Liver (tissue), 9 donors: ENCODE results near the gene RIMBP2. TPM values are rescaled to one million over a fixed set of nuclear protein-coding genes. Genes with fewer than 3 reads are reported as not detected.

ENCODE experiments used
- DNase-seq: peaks from one replicate; pipeline ENCODE4 v3.0.0-alpha.2; 2017; ENCODE audit warnings: low spot score
- H3K27ac ChIP-seq, 2 donors: one replicate each; pipeline ENCODE4 v1.7.0; 2013; ENCODE audit warnings: inconsistent platforms in 2 of 2, low read length in 2 of 2, control low read depth in 1 of 2, low read depth in 1 of 2, mild to moderate bottlenecking in 1 of 2
- H3K27me3 ChIP-seq, 4 donors: one replicate each; pipeline versions ENCODE4 v1.6.1 to v1.7.0; 2013; ENCODE audit warnings: low read length in 3 of 4, inconsistent platforms in 1 of 4, mild to moderate bottlenecking in 1 of 4, moderate library complexity in 1 of 4; ENCODE audit not compliant: control insufficient read depth in 4 of 4, insufficient read depth in 4 of 4
- H3K36me3 ChIP-seq, 4 donors: one replicate each; pipeline versions ENCODE4 v1.6.1 to v1.7.0; 2013; ENCODE audit warnings: low read length in 3 of 4, mild to moderate bottlenecking in 3 of 4, low read depth in 1 of 4, moderate library complexity in 1 of 4; ENCODE audit not compliant: control insufficient read depth in 4 of 4, insufficient read depth in 3 of 4
- H3K4me1 ChIP-seq, 4 donors: one replicate each; pipeline versions ENCODE4 v1.6.1 to v1.7.0; 2013; ENCODE audit warnings: low read length in 3 of 4, mild to moderate bottlenecking in 3 of 4, moderate library complexity in 1 of 4; ENCODE audit not compliant: control insufficient read depth in 4 of 4, insufficient read depth in 4 of 4
- H3K4me3 ChIP-seq, 3 donors: one replicate each; pipeline versions ENCODE4 v1.6.1 to v1.7.0; 2013; ENCODE audit warnings: low read length in 3 of 3, control low read depth in 1 of 3, low read depth in 1 of 3, mild to moderate bottlenecking in 1 of 3
- H3K9ac ChIP-seq, 2 donors: one replicate each; pipeline ENCODE4 v1.7.0; 2013; ENCODE audit warnings: low read length in 2 of 2, mild to moderate bottlenecking in 2 of 2, moderate library complexity in 2 of 2, control low read depth in 1 of 2, low read depth in 1 of 2
- H3K9me3 ChIP-seq, 4 donors: one replicate each; pipeline versions ENCODE4 v1.6.1 to v1.7.0; 2013; ENCODE audit warnings: low read length in 3 of 4; ENCODE audit not compliant: control insufficient read depth in 4 of 4
- ATF3 ChIP-seq: IDR thresholded peaks from 2 replicates; pipeline ENCODE4 v1.6.1; 2016; ENCODE audit warnings: antibody characterized with exemption
- CTCF ChIP-seq: fragments of 150-350 bp; IDR thresholded peaks from 2 replicates; pipeline ENCODE4 v1.5.1; 2017; ENCODE audit warnings: improper control_type of control experiment, low read depth, low read length; ENCODE audit not compliant: missing input control
- EGR1 ChIP-seq, 2 donors: IDR thresholded peaks; 2 replicates each; pipeline ENCODE4 v1.6.1; 2016 to 2018; ENCODE audit warnings: antibody characterized with exemption in 2 of 2, low read depth in 2 of 2
- FOXA1 ChIP-seq: IDR thresholded peaks from 2 replicates; pipeline ENCODE4 v1.6.1; 2016; ENCODE audit warnings: antibody characterized with exemption
- FOXA2 ChIP-seq: IDR thresholded peaks from 2 replicates; pipeline ENCODE4 v1.6.1; 2016; ENCODE audit warnings: antibody characterized with exemption
- GABPA ChIP-seq, 2 donors: IDR thresholded peaks in 1 of 2; conservative IDR thresholded peaks in 1 of 2; 2 replicates each; pipeline ENCODE4 v1.6.1; 2016; ENCODE audit warnings: antibody characterized with exemption in 2 of 2, mild to moderate bottlenecking in 1 of 2, moderate library complexity in 1 of 2
- HNF4A ChIP-seq, 2 donors: conservative IDR thresholded peaks; 2 replicates each; pipeline ENCODE4 v1.6.1; 2016; ENCODE audit warnings: antibody characterized with exemption in 2 of 2, mild to moderate bottlenecking in 2 of 2
- HNF4G ChIP-seq: IDR thresholded peaks from 2 replicates; pipeline ENCODE4 v1.6.1; 2016; ENCODE audit warnings: antibody characterized with exemption
- JUND ChIP-seq, 2 donors: IDR thresholded peaks; 2 replicates each; pipeline ENCODE4 v1.6.1; 2016; ENCODE audit warnings: antibody characterized with exemption in 2 of 2
- MAX ChIP-seq: IDR thresholded peaks from 2 replicates; pipeline ENCODE4 v1.6.1; 2016; ENCODE audit warnings: antibody characterized with exemption
- NR2F2 ChIP-seq: IDR thresholded peaks from 2 replicates; pipeline ENCODE4 v1.6.1; 2016; ENCODE audit warnings: antibody characterized with exemption
- RAD21 ChIP-seq, 2 donors: IDR thresholded peaks; 2 replicates each; pipeline ENCODE4 v1.6.1; 2016; ENCODE audit warnings: antibody characterized with exemption in 2 of 2, mild to moderate bottlenecking in 2 of 2
- RXRA ChIP-seq, 2 donors: IDR thresholded peaks; 2 replicates each; pipeline ENCODE4 v1.6.1; 2017 to 2018; ENCODE audit warnings: antibody characterized with exemption in 2 of 2, mild to moderate bottlenecking in 1 of 2
- SP1 ChIP-seq: IDR thresholded peaks from 2 replicates; pipeline ENCODE4 v1.6.1; 2018; ENCODE audit warnings: antibody characterized with exemption, mild to moderate bottlenecking
- TAF1 ChIP-seq: conservative IDR thresholded peaks from 2 replicates; pipeline ENCODE4 v1.6.1; 2016; ENCODE audit warnings: antibody characterized with exemption, mild to moderate bottlenecking
- YY1 ChIP-seq: IDR thresholded peaks from 2 replicates; pipeline ENCODE4 v1.6.1; 2016; ENCODE audit warnings: antibody characterized with exemption, mild to moderate bottlenecking
- ZBTB33 ChIP-seq: IDR thresholded peaks from 2 replicates; pipeline ENCODE4 v1.6.1; 2016; ENCODE audit warnings: antibody characterized with exemption
- WGBS: extraction: QIAGEN DNeasy Blood & Tissue Kit; methylation state at CpG from one replicate; pipeline ENCODE4 v1.1.7; 2013; 5-methylcytosine and 5-hydroxymethylcytosine counted together
- polyA plus RNA-seq, 2 donors: library from polyadenylated mRNA; stranded (reverse) in 1 of 2; unstranded in 1 of 2; fragments of 200-250 nt in 1 of 2; fragments of >200 nt in 1 of 2; fragmentation: Nextera tagmentation in 1 of 2; extraction: Ambion mirVana in 1 of 2; gene quantifications; one replicate each; pipeline versions ENCODE4 v1.2.1 to v1.2.3, GENCODE V29; 2013 to 2015
- total RNA-seq, 2 donors: library from RNA; depleted of rRNA; stranded (reverse); fragments of >200 nt; gene quantifications; one replicate each; pipeline ENCODE4 v1.2.3, GENCODE V29; 2014
- TF ChIP-seq, protein P1 (sequence below): IDR thresholded peaks from 2 replicates; pipeline ENCODE4 v1.6.1; 2016; ENCODE audit warnings: antibody characterized with exemption, mild to moderate bottlenecking
- donor health status: healthy.
- donor health status: healthy.
- donor health status: healthy.
- donor health status: healthy.
- donor health status: healthy.

The RIMBP2 gene
- total and polyA plus RNA-seq, 4 donors, result 0.01 to 0.17 (median 0.09) TPM; not detected in 1

- WGBS, result 71% methylated on average over 9 of the region's 9 CpGs
- DNase-seq, result no peak
- Histone ChIP-seq H3K9me3 (peaks cover 2 to 14% (median 10%) of the 10 kb centered on the region in 4 donors), H3K4me1 (no peaks in the 10 kb centered on the region), H3K36me3 (no peaks in the 10 kb centered on the region), H3K27ac (no peak overlapping the region), H3K27me3 (peaks cover 0 to 3% (median 0%) of the 10 kb centered on the region in 4 donors), H3K9ac (no peak overlapping the region), H3K4me3 (no peak overlapping the region)
- TF ChIP-seq FOXA2 (no peak), EGR1 (IDR thresholded peaks at IDR 0.05; ENCODE audit: low read depth in 2 of 2) (no peak), JUND (IDR thresholded peaks at IDR 0.05) (no peak), RAD21 (IDR thresholded peaks at IDR 0.05) (no peak), MAX (no peak), HNF4G (no peak), RXRA (IDR thresholded peaks at IDR 0.05) (no peak), GABPA (IDR thresholded peaks at IDR 0.05 in 1 of 2, conservative IDR thresholded peaks at IDR 0.05 in 1 of 2) (no peak), YY1 (no peak), TAF1 (no peak), NR2F2 (no peak), HNF4A (conservative IDR thresholded peaks at IDR 0.05) (no peak), ATF3 (no peak), FOXA1 (no peak), CTCF (no peak), SP1 (no peak), ZBTB33 (no peak)
- TF ChIP-seq, protein P1, sequence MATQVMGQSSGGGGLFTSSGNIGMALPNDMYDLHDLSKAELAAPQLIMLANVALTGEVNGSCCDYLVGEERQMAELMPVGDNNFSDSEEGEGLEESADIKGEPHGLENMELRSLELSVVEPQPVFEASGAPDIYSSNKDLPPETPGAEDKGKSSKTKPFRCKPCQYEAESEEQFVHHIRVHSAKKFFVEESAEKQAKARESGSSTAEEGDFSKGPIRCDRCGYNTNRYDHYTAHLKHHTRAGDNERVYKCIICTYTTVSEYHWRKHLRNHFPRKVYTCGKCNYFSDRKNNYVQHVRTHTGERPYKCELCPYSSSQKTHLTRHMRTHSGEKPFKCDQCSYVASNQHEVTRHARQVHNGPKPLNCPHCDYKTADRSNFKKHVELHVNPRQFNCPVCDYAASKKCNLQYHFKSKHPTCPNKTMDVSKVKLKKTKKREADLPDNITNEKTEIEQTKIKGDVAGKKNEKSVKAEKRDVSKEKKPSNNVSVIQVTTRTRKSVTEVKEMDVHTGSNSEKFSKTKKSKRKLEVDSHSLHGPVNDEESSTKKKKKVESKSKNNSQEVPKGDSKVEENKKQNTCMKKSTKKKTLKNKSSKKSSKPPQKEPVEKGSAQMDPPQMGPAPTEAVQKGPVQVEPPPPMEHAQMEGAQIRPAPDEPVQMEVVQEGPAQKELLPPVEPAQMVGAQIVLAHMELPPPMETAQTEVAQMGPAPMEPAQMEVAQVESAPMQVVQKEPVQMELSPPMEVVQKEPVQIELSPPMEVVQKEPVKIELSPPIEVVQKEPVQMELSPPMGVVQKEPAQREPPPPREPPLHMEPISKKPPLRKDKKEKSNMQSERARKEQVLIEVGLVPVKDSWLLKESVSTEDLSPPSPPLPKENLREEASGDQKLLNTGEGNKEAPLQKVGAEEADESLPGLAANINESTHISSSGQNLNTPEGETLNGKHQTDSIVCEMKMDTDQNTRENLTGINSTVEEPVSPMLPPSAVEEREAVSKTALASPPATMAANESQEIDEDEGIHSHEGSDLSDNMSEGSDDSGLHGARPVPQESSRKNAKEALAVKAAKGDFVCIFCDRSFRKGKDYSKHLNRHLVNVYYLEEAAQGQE, result no peak
Observed at GRCh38 chr12:130569521-130569920, 146.6 kb downstream of the RIMBP2 start.
